Keratinocyte (primary cell): Measurements from ENCODE around the gene EML1. TPM values are rescaled to one million over a fixed set of nuclear protein-coding genes. Genes with fewer than 3 reads are reported as not detected.

Source experiments
- DNase-seq: peaks from one replicate; pipeline ENCODE4 v3.0.0-alpha.2; 2011; ENCODE audit warnings: low read depth, missing footprints, low spot score
- FAIRE-seq: peaks from 2 replicates; lab custom pipeline; 2011; peaks lifted over from hg19 to GRCh38; lab: Jason Lieb, UNC
- H2AFZ ChIP-seq: 2 replicates; pipeline ENCODE4 v1.6.0; 2012; ENCODE audit warnings: low read length, control low read depth, inconsistent platforms; ENCODE audit not compliant: control insufficient read depth
- H3K27ac ChIP-seq: 2 replicates; pipeline ENCODE4 v1.5.1; 2011; ENCODE audit warnings: low read length; ENCODE audit not compliant: control insufficient read depth, insufficient read depth
- H3K27me3 ChIP-seq: 3 replicates; pipeline ENCODE4 v1.6.0; 2011; ENCODE audit warnings: low read length; ENCODE audit not compliant: control insufficient read depth, insufficient read depth; ENCODE audit errors: extremely low read depth
- H3K36me3 ChIP-seq, 2 experiments: 2 replicates in 1 of 2; 3 replicates in 1 of 2; pipeline ENCODE4 v1.5.1; 2011; ENCODE audit warnings: low read length in 2 of 2, mild to moderate bottlenecking in 1 of 2; ENCODE audit not compliant: control insufficient read depth in 2 of 2, insufficient read depth in 2 of 2; ENCODE audit errors: extremely low read depth in 1 of 2
- H3K4me1 ChIP-seq: 3 replicates; pipeline ENCODE4 v1.5.1; 2011; ENCODE audit warnings: low read length; ENCODE audit not compliant: control insufficient read depth, insufficient read depth; ENCODE audit errors: extremely low read depth
- H3K4me2 ChIP-seq: 3 replicates; pipeline ENCODE4 v1.6.0; 2011; ENCODE audit warnings: low read depth, low read length; ENCODE audit not compliant: control insufficient read depth, insufficient read depth; ENCODE audit errors: extremely low read depth
- H3K4me3 ChIP-seq, 3 experiments: fragments of 200-600 bp in 1 of 3; sonication (generic) in 1 of 3; 2 replicates in 2 of 3; 3 replicates in 1 of 3; pipeline ENCODE4 v1.5.1; 2011 to 2016; ENCODE audit warnings: low read length in 3 of 3, mild to moderate bottlenecking in 3 of 3, control low read depth in 2 of 3, inconsistent platforms in 1 of 3, low read depth in 1 of 3, mixed read lengths in 1 of 3, mixed run types in 1 of 3, moderate library complexity in 1 of 3; ENCODE audit not compliant: control insufficient read depth in 2 of 3, insufficient read depth in 2 of 3; ENCODE audit errors: extremely low read depth in 1 of 3
- H3K79me2 ChIP-seq: 2 replicates; pipeline ENCODE4 v1.6.0; 2012; ENCODE audit warnings: low read length; ENCODE audit not compliant: control insufficient read depth, insufficient read depth
- H3K9ac ChIP-seq: 3 replicates; pipeline ENCODE4 v1.6.0; 2011; ENCODE audit warnings: low read length; ENCODE audit not compliant: control insufficient read depth, insufficient read depth; ENCODE audit errors: extremely low read depth
- H3K9me1 ChIP-seq: 3 replicates; pipeline ENCODE4 v1.6.0; 2011; ENCODE audit warnings: low read length; ENCODE audit not compliant: control insufficient read depth, insufficient read depth; ENCODE audit errors: extremely low read depth
- H3K9me3 ChIP-seq: 2 replicates; pipeline ENCODE4 v1.5.1; 2012; ENCODE audit warnings: low read depth, low read length; ENCODE audit not compliant: control insufficient read depth
- H4K20me1 ChIP-seq: 3 replicates; pipeline ENCODE4 v1.6.0; 2011; ENCODE audit warnings: low read length; ENCODE audit not compliant: control insufficient read depth, insufficient read depth; ENCODE audit errors: extremely low read depth
- EZH2 ChIP-seq: IDR thresholded peaks from one replicate; pipeline ENCODE4 v1.6.1; 2012; ENCODE audit warnings: inconsistent platforms, mild to moderate bottlenecking, low read length, moderate library complexity
- dilution Hi-C: fragments of 300-500 bp; cut with MboI; formaldehyde crosslinking; loops from one replicate; pipeline ENCODE4 v1.7.0; 2020; ENCODE audit warnings: low sequenced_read_pairs; ENCODE audit not compliant: extremely low pct_ligation_motif_present
- polyA plus RNA-seq, 5 experiments: library from polyadenylated mRNA; depleted of rRNA in 3 of 5; stranded (reverse) in 3 of 5; stranded (forward) in 1 of 5; unstranded in 1 of 5; fragments of >200 nt; gene quantifications; 1 replicate in 1 of 5; 2 replicates in 3 of 5; 3 replicates in 1 of 5; pipeline versions ENCODE4 v1.2.1 to v1.2.3, GENCODE V29; 2011 to 2012; ENCODE audit warnings: missing spikeins in 2 of 5, low read depth in 1 of 5, low replicate concordance in 1 of 5
- TF ChIP-seq, protein P1 (sequence below), 3 experiments: IDR thresholded peaks in 1 of 3; conservative IDR thresholded peaks in 1 of 3; optimal IDR thresholded peaks in 1 of 3; 2 replicates in 2 of 3; 3 replicates in 1 of 3; pipeline versions ENCODE3 to v1.5.1; 2011; ENCODE audit warnings: low read length in 3 of 3, mild to moderate bottlenecking in 3 of 3, moderate library complexity in 2 of 3, control low read depth in 1 of 3, inconsistent platforms in 1 of 3; ENCODE audit not compliant: insufficient read depth in 2 of 3; ENCODE audit errors: extremely low read depth in 1 of 3

EML1 gene
- polyA plus RNA-seq, 1 donor (not counting 4 experiments of a cell fraction or from before 2014, with no cell fraction given) = 0.84 TPM

DNA sequence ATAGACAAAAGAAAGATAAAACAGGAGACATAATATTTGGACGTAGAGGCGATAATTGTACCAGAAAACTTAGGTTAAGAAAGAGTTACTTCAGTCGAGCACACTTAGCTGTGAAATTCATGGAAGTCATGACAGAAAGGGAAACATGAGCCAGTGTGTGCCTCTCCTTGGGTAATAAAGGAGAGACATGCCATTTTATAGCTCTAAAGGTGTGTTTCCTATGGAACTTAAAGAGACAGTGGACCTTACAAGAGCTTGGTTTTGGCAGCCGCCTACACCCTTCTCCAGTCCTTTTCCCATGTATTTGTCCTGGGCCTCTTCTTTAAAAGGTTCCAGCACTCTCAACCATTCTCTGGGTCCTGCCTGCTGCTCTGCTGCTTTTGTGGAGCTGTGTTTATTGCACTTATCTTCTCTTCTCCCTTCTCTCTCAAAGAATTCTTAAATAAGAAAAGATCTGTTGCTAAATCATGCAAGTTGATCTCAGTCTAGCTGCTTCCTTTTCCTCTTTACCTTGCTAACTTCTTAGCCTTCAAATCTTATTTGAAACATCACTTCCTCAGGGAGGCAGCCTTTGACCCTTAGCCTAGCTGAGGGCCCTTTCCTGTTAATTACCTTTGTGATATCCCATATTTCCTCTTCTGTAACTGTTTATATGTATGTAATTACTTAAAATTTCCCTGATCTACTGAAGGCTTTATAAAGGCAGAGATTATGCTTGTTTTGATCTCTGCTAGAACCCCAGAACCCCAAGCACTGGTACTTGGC, 190.2 kb downstream of the EML1 start:
- FAIRE-seq (no peak), DNase-seq (no peak)
- no peak for TF ChIP-seq EZH2
- TF ChIP-seq, protein P1, sequence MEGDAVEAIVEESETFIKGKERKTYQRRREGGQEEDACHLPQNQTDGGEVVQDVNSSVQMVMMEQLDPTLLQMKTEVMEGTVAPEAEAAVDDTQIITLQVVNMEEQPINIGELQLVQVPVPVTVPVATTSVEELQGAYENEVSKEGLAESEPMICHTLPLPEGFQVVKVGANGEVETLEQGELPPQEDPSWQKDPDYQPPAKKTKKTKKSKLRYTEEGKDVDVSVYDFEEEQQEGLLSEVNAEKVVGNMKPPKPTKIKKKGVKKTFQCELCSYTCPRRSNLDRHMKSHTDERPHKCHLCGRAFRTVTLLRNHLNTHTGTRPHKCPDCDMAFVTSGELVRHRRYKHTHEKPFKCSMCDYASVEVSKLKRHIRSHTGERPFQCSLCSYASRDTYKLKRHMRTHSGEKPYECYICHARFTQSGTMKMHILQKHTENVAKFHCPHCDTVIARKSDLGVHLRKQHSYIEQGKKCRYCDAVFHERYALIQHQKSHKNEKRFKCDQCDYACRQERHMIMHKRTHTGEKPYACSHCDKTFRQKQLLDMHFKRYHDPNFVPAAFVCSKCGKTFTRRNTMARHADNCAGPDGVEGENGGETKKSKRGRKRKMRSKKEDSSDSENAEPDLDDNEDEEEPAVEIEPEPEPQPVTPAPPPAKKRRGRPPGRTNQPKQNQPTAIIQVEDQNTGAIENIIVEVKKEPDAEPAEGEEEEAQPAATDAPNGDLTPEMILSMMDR (optimal IDR thresholded peaks at IDR 0.05 in 1 of 3, IDR thresholded peaks at IDR 0.05 in 1 of 3, conservative IDR thresholded peaks at IDR 0.05 in 1 of 3; ENCODE audit: extremely low read depth in 1 of 3, insufficient read depth in 2 of 3, low read length in 3 of 3) = no peak
- Histone ChIP-seq H4K20me1 (no peaks in the 10 kb centered on the region), H3K9me3 (no peaks in the 10 kb centered on the region), H3K79me2 (peaks cover 9% of the 10 kb centered on the region), H2AFZ (no peak overlapping the region), H3K4me2 (no peak overlapping the region), H3K4me3 (no peak overlapping the region), H3K27me3 (no peaks in the 10 kb centered on the region), H3K9me1 (no peaks in the 10 kb centered on the region), H3K4me1 (peaks cover 7% of the 10 kb centered on the region), H3K27ac (no peak overlapping the region), H3K9ac (no peak overlapping the region), H3K36me3 (no peaks in the 10 kb centered on the region)
- dilution Hi-C loops = no loop called here

DNA sequence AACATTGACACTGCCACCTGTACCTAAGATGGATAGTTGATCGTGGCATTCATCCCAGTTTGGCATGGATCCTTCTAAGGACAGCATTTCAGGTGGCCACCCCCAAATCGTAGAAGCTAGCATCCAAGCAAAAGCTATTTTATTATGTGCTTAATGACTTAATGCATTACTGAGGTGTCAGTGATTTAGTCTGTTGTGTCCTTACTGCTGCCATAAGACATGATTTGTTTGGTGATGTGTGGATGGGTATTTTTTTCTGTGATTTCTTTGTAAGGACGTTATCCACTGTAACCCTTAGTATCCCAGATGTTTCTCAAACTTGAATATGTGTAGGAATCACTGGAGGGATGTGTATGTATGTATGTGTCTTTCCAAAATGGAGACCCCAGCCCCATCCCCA, 190.8 kb downstream of the EML1 start:
- H3K4me1 ChIP-seq = peaks cover 7% of the 10 kb centered on the region
- no peaks in the 10 kb centered on the region for H3K9me1 ChIP-seq
- no peak for TF ChIP-seq EZH2
- TF ChIP-seq, protein P1 (optimal IDR thresholded peaks at IDR 0.05 in 1 of 3, IDR thresholded peaks at IDR 0.05 in 1 of 3, conservative IDR thresholded peaks at IDR 0.05 in 1 of 3; ENCODE audit: extremely low read depth in 1 of 3, insufficient read depth in 2 of 3, low read length in 3 of 3) = no peak
- H3K36me3 ChIP-seq = no peaks in the 10 kb centered on the region
- DNase-seq = no peak
- dilution Hi-C loops = no loop called here
- H3K27ac ChIP-seq = no peak overlapping the region
- no peak overlapping the region for H3K4me2 ChIP-seq
- H3K4me3 ChIP-seq = no peak overlapping the region
- no peak overlapping the region for H2AFZ ChIP-seq
- no peaks in the 10 kb centered on the region for H3K27me3 ChIP-seq
- no peak overlapping the region for H3K9ac ChIP-seq
- peaks cover 9% of the 10 kb centered on the region for H3K79me2 ChIP-seq
- no peaks in the 10 kb centered on the region for H3K9me3 ChIP-seq
- FAIRE-seq = no peak
- no peaks in the 10 kb centered on the region for H4K20me1 ChIP-seq
